NT2/D1 (cell line): ENCODE data around the gene MMP24.

Source experiments
- YY1 ChIP-seq: IDR thresholded peaks from 2 replicates; pipeline ENCODE4 v1.6.1; 2011; ENCODE audit not compliant: insufficient read length, insufficient read depth
- ZNF274 ChIP-seq: IDR thresholded peaks from 2 replicates; pipeline ENCODE4 v1.6.1; 2011; ENCODE audit warnings: mild to moderate bottlenecking, low read depth, low read length

DNA sequence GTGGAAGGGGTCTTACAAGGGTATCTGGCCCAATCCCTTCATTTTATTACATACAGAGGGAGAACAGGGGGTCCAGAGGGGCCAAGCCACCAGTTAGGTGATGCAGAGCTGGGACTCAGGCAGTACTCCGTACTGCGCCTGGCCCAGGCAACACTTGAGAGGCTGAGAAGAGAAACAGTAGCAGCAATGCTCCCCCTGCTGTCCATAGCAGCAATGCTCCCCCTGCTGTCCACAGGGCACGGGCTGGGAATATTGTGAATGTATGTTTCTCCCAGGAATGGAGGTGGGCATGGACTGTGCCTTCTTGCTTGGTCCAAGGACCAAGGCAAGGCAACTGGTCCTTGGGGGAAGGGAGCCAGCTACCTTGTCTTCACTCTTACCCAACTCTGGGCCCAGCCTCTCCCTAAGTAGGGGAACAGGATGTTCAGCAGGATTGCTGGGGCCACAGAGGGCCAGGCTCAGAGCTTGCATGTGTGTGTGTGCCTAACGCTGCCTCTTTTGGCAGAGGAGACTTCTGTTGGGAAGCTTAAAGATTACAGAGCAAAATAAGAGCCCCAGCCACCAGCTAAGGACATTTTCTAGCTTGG lies 80.5 kb downstream of the MMP24 start:
- TF ChIP-seq ZNF274 (no peak), YY1 (no peak)
